Kidney (tissue), 14 donors: Measurements from ENCODE around the gene ZNF93. TPM values are rescaled to one million over a fixed set of nuclear protein-coding genes. Genes with fewer than 3 reads are reported as not detected.

Experiments
- DNase-seq, 5 donors: peaks; one replicate each; pipeline ENCODE4 v3.0.0-alpha.2; 2013 to 2020
- FAIRE-seq: peaks from 2 replicates; lab custom pipeline; 2012; peaks lifted over from hg19 to GRCh38; lab: Jason Lieb, UNC
- H3K27ac ChIP-seq, 2 donors: one replicate each; pipeline ENCODE4 v1.7.0; 2013; ENCODE audit warnings: low read depth in 2 of 2, low read length in 2 of 2, inconsistent platforms in 1 of 2
- H3K27me3 ChIP-seq: one replicate; pipeline ENCODE4 v1.7.1; 2013; ENCODE audit warnings: low read length, inconsistent platforms; ENCODE audit not compliant: control insufficient read depth, insufficient read depth
- H3K36me3 ChIP-seq, 3 donors: one replicate each; pipeline versions ENCODE4 v1.7.0 to v1.7.1; 2013; ENCODE audit warnings: low read length in 3 of 3, control low read depth in 1 of 3, inconsistent platforms in 1 of 3; ENCODE audit not compliant: insufficient read depth in 3 of 3, control insufficient read depth in 2 of 3
- H3K4me1 ChIP-seq, 3 donors: one replicate each; pipeline versions ENCODE4 v1.7.0 to v1.7.1; 2013; ENCODE audit warnings: low read length in 3 of 3, inconsistent platforms in 1 of 3, low read depth in 1 of 3; ENCODE audit not compliant: control insufficient read depth in 2 of 3, insufficient read depth in 2 of 3
- H3K4me3 ChIP-seq, 3 donors: one replicate each; pipeline versions ENCODE4 v1.7.0 to v1.8.1; 2013; ENCODE audit warnings: low read length in 3 of 3, control low read depth in 1 of 3, inconsistent platforms in 1 of 3
- H3K9ac ChIP-seq, 3 donors: one replicate each; pipeline versions ENCODE4 v1.7.0 to v1.7.1; 2013; ENCODE audit warnings: low read length in 3 of 3, control low read depth in 1 of 3, inconsistent platforms in 1 of 3
- H3K9me3 ChIP-seq, 3 donors: one replicate each; pipeline versions ENCODE4 v1.7.0 to v1.7.1; 2013; ENCODE audit warnings: low read length in 3 of 3, control low read depth in 1 of 3, inconsistent platforms in 1 of 3; ENCODE audit not compliant: control insufficient read depth in 2 of 3, insufficient read depth in 1 of 3
- intact Hi-C: fragments of 100-400 bp; cut with DNase I; formaldehyde crosslinking; loops from one replicate; pipeline ENCODE4 v1.11.1; 2022
- polyA plus RNA-seq: library from polyadenylated mRNA; stranded (reverse); fragments of 350-450 nt; fragmentation: Illumina TruSeq; extraction: RNeasy Lipid Tissue Mini Kit (QIAGEN cat#74804); gene quantifications from one replicate; pipeline ENCODE4 v1.2.3, GENCODE V29; 2014; ENCODE audit warnings: low read depth, low replicate concordance; ENCODE audit not compliant: insufficient read depth
- total RNA-seq: library from RNA; stranded (reverse); fragmentation: NEBNext Ultra II Directional; extraction: Animal tissue kit (Norgen Biotek cat#: 25700); gene quantifications from one replicate; pipeline ENCODE4 v1.2.1, GENCODE V29; 2021
- TF ChIP-seq, protein P1 (sequence below): IDR thresholded peaks from 3 replicates; pipeline ENCODE4 v1.5.1; 2012; ENCODE audit warnings: mild to moderate bottlenecking, moderate library complexity, borderline replicate concordance; ENCODE audit not compliant: insufficient read depth; ENCODE audit errors: extremely low read depth
- donor health status: control.
- donor health status: control.
- donor health status: control.
- donor health status: control.
- donor health status: control.
- donor health status: DM: yes; HTN: yes; CAD: no.
- donor health status: Normal renal cell carcinoma (clear cell type).

Gene ZNF93
- total and polyA plus RNA-seq, 2 donors from 2014 or later, result 1.9 to 4.5 TPM

DNA sequence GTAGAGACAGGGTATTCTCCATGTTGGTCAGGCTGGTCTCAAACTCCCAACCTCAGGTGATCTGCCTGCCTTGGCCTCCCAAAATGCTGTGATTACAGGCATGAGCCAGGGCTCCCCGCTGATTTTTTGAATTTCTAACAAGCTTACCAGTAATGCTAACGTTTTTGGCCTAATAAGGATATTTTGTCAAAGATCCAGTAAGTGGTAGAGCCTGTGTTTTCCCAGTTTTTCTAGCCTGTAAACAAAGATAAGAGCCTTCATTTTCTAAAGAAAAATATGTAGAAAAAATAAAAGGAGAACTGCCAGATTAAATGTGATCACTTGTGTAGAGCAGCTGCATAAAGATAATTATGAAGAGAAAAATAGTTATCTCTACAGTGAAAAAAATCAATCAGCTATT, 37.7 kb downstream of the ZNF93 start:
- Histone ChIP-seq H3K27me3 (no peaks in the 10 kb centered on the region), H3K36me3 (peaks cover 0 to 8% (median 5%) of the 10 kb centered on the region in 3 donors), H3K9me3 (peaks cover 11 to 14% (median 11%) of the 10 kb centered on the region in 3 donors), H3K4me1 (no peaks in the 10 kb centered on the region), H3K9ac (no peak overlapping the region), H3K27ac (no peak overlapping the region), H3K4me3 (no peak overlapping the region)
- FAIRE-seq, result no peak
- TF ChIP-seq, protein P1, sequence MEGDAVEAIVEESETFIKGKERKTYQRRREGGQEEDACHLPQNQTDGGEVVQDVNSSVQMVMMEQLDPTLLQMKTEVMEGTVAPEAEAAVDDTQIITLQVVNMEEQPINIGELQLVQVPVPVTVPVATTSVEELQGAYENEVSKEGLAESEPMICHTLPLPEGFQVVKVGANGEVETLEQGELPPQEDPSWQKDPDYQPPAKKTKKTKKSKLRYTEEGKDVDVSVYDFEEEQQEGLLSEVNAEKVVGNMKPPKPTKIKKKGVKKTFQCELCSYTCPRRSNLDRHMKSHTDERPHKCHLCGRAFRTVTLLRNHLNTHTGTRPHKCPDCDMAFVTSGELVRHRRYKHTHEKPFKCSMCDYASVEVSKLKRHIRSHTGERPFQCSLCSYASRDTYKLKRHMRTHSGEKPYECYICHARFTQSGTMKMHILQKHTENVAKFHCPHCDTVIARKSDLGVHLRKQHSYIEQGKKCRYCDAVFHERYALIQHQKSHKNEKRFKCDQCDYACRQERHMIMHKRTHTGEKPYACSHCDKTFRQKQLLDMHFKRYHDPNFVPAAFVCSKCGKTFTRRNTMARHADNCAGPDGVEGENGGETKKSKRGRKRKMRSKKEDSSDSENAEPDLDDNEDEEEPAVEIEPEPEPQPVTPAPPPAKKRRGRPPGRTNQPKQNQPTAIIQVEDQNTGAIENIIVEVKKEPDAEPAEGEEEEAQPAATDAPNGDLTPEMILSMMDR, result no peak
- DNase-seq, result no peak
- intact Hi-C loops, result no loop called here

DNA sequence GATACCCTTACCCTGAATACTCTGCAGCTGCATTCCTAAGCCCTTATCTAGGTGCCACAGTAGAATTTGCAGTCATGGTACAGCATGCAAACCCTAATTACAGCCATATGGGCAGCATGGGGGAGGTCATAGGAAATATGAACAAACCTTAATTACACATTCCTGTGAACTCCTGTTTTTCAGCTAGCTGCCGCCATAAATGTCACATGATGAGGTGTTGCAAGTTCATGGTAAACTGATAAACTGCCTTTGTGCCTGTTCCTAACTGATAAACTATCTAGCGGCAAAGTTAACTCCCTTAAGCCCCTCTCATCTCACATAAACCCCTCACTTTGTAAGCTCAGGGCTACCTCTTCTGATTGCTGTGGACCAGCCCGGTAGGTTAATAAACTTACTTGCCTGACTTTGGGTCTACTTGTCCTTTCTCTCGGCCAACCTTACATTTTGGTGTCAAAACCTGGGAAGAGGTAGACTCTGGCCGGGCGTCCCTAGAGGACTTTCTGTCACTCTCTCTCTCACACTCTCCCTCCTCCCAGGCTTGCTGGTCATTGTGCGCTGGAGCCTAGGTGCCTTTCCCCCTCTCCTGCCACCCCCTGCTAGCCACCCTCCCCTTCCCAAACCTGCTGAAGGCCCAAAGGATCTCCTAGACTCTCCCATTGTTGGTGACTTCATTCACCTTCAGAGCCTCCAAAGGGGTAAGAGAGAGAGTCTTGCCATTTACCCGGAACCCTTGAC, 43.3 kb downstream of the ZNF93 start:
- no peaks in the 10 kb centered on the region for H3K9me3 ChIP-seq
- no peak for FAIRE-seq
- intact Hi-C loops, result no loop called here
- H3K36me3 ChIP-seq, result no peaks in the 10 kb centered on the region
- H3K4me3 ChIP-seq, result no peak overlapping the region
- H3K27ac ChIP-seq, result no peak overlapping the region
- TF ChIP-seq, protein P1, result no peak
- H3K9ac ChIP-seq, result no peak overlapping the region
- DNase-seq, result no peak
- no peaks in the 10 kb centered on the region for H3K27me3 ChIP-seq
- H3K4me1 ChIP-seq, result no peaks in the 10 kb centered on the region

DNA sequence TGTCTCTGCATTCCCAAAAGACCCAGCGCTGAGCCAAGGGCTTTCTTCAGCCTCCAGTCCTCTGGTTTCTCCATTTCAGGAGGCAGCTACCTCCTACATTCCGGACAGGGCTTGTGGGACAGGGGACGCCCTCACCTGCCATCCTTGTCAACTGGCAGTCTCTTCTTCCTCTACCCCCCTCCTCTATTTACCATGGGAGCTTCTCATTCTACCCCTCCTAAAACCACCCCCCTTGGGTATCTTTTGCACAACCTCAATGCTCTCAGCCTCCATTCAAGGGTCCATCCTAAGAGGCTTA, 43.8 kb downstream of the ZNF93 start:
- H3K4me3 ChIP-seq, result no peak overlapping the region
- H3K9ac ChIP-seq, result no peak overlapping the region
- H3K27ac ChIP-seq, result no peak overlapping the region
- intact Hi-C loops, result no loop called here
- no peaks in the 10 kb centered on the region for H3K27me3 ChIP-seq
- no peaks in the 10 kb centered on the region for H3K9me3 ChIP-seq
- DNase-seq (no peak), FAIRE-seq (no peak)
- H3K36me3 ChIP-seq, result no peaks in the 10 kb centered on the region
- H3K4me1 ChIP-seq, result no peaks in the 10 kb centered on the region
- TF ChIP-seq, protein P1, result no peak

DNA sequence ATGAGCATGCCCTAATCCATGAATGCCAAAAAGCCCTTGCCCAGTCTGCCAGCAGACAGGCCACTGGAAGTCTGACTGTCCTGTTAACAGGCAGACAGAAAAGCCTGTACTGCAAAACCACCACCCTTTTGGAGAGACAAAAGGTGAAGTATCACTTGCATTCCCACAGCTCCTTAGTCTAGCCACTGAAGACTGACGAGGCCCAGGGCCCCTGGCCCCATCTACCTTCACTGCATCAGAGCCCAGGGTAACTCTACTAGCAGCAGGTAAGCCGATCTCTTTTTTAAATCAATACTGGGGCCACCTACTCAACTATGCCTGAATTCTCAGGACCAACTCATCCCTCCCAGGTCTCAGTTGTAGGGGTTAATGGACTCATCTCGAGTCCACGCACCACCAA, 45.5 kb downstream of the ZNF93 start:
- intact Hi-C loops, result no loop called here

More for the DNA sequence above, 45.5 kb downstream of the ZNF93 start:
- TF ChIP-seq, protein P1, result no peak
- Histone ChIP-seq H3K9me3 (no peaks in the 10 kb centered on the region), H3K4me3 (no peak overlapping the region), H3K4me1 (no peaks in the 10 kb centered on the region), H3K27ac (no peak overlapping the region), H3K9ac (no peak overlapping the region), H3K36me3 (no peaks in the 10 kb centered on the region), H3K27me3 (no peaks in the 10 kb centered on the region)
- FAIRE-seq (no peak), DNase-seq (no peak)
